HCT116 (cell line): ENCODE data around the gene RNF166. TPM values are rescaled to one million over a fixed set of nuclear protein-coding genes. Genes with fewer than 3 reads are reported as not detected.
A peak's percentile ranks its signal among the peaks of the same experiment; 100 is the strongest.

Source experiments
- ATAC-seq: fragments of 200-7000 bp; cut with Tn5 transposase; 2 replicates; pipeline ENCODE4 v1.9.1; 2020; ENCODE audit warnings: mild to moderate bottlenecking, moderate library complexity
- BruUV-seq: library from RNA; stranded (reverse); fragments of 400-500 nt; replicated peaks from 2 replicates; lab custom pipeline; 2021; lab: Mats Ljungman, UMichigan
- CTCF ChIA-PET: fragments of 300-600 bp; sonication (Branson Sonifier 250); formaldehyde crosslinking; loops from one replicate; lab custom pipeline; 2021; ENCODE audit warnings: antibody characterized with exemption; lab: Charles Lee
- POLR2A ChIA-PET: fragments of 300-600, 350-600 bp; sonication (Branson Sonifier 250); formaldehyde crosslinking; loops from one replicate; lab custom pipeline; 2021; ENCODE audit warnings: antibody characterized with exemption; lab: Charles Lee
- RAD21 ChIA-PET, 2 experiments: fragments of 300-600 bp; sonication (Branson Sonifier 250); formaldehyde crosslinking; loops; one replicate each; lab custom pipeline; 2023; ENCODE audit warnings: low total read pairs in 2 of 2; ENCODE audit not compliant: uncharacterized antibody in 2 of 2, unreplicated experiment in 2 of 2, low non-redundant PET in 1 of 2; lab: Charles Lee
- DNase-seq: peaks from one replicate; pipeline ENCODE4 v3.0.0-alpha.2; 2010; ENCODE audit warnings: low read depth, low spot score
- H2AFZ ChIP-seq: fragments of 200-600 bp; shearing (Covaris generic), sonication (generic); 2 replicates; pipeline ENCODE4 v1.6.1; 2017; ENCODE audit warnings: low read depth, mixed run types, mixed read lengths, antibody characterized with exemption, low read length; ENCODE audit not compliant: poor library complexity, severe bottlenecking
- H3K27ac ChIP-seq: 2 replicates; pipeline ENCODE4 v1.5.1; 2012; ENCODE audit warnings: low read depth, low read length
- H3K27me3 ChIP-seq: fragments of 200-600 bp; sonication (generic); 2 replicates; pipeline ENCODE4 v1.6.1; 2016; ENCODE audit warnings: mixed run types, low read length, mixed read lengths; ENCODE audit not compliant: insufficient read depth
- H3K36me3 ChIP-seq, 2 experiments: fragments of 200-500 bp in 1 of 2; fragments of 200-600 bp in 1 of 2; sonication (Bioruptor generic) in 1 of 2; sonication (generic) in 1 of 2; 2 replicates each; pipeline versions ENCODE4 v1.5.1 to v1.6.1; 2014 to 2016; ENCODE audit warnings: low read length in 2 of 2, inconsistent platforms in 1 of 2, mixed read lengths in 1 of 2, mixed run types in 1 of 2; ENCODE audit not compliant: insufficient read depth in 2 of 2, control insufficient read depth in 1 of 2
- H3K4me1 ChIP-seq, 2 experiments: fragments of 200-600 bp in 1 of 2; sonication (generic) in 1 of 2; 2 replicates each; pipeline versions ENCODE4 v1.5.1 to v1.6.1; 2012 to 2017; ENCODE audit warnings: low read length in 2 of 2, inconsistent platforms in 1 of 2, mild to moderate bottlenecking in 1 of 2, mixed read lengths in 1 of 2, mixed run types in 1 of 2, moderate library complexity in 1 of 2; ENCODE audit not compliant: insufficient read depth in 2 of 2, control insufficient read depth in 1 of 2
- H3K4me2 ChIP-seq: fragments of 200-600 bp; sonication (generic); 2 replicates; pipeline ENCODE4 v1.6.1; 2017; ENCODE audit warnings: mixed run types, low read length, mixed read lengths
- H3K4me3 ChIP-seq, 2 experiments: fragments of 200-600 bp in 1 of 2; sonication (generic) in 1 of 2; replicated peaks in 1 of 2; 2 replicates each; pipeline ENCODE4 v1.5.1; 2011 to 2016; ENCODE audit warnings: low read length in 2 of 2, control low read depth in 1 of 2, low read depth in 1 of 2, mild to moderate bottlenecking in 1 of 2, mixed read lengths in 1 of 2, mixed run types in 1 of 2
- H3K79me2 ChIP-seq: fragments of 200-600 bp; sonication (generic); 2 replicates; pipeline ENCODE4 v1.6.1; 2017; ENCODE audit warnings: mild to moderate bottlenecking, mixed run types, low read length, moderate library complexity, mixed read lengths; ENCODE audit not compliant: insufficient read depth
- H3K9ac ChIP-seq: fragments of 200-600 bp; sonication (generic); 2 replicates; pipeline ENCODE4 v1.6.1; 2016; ENCODE audit warnings: low read length, mixed read lengths
- H3K9me2 ChIP-seq: fragments of 200-600 bp; sonication (generic), shearing (Covaris generic); 2 replicates; pipeline ENCODE4 v1.6.1; 2017; ENCODE audit warnings: mixed run types, mild to moderate bottlenecking, moderate library complexity; ENCODE audit not compliant: insufficient read depth
- H3K9me3 ChIP-seq, 2 experiments: fragments of 200-500 bp in 1 of 2; fragments of 200-600 bp in 1 of 2; sonication (Bioruptor generic) in 1 of 2; sonication (generic) in 1 of 2; 2 replicates each; pipeline ENCODE4 v1.6.1; 2014 to 2017; ENCODE audit warnings: low read length in 2 of 2, mixed read lengths in 2 of 2, inconsistent platforms in 1 of 2, low read depth in 1 of 2, mild to moderate bottlenecking in 1 of 2, mixed run types in 1 of 2, moderate library complexity in 1 of 2; ENCODE audit not compliant: control insufficient read depth in 1 of 2, insufficient read depth in 1 of 2
- H4K20me1 ChIP-seq: fragments of 200-600 bp; sonication (generic), shearing (Covaris generic); 2 replicates; pipeline ENCODE4 v1.6.1; 2017; ENCODE audit warnings: mixed run types, mild to moderate bottlenecking, moderate library complexity; ENCODE audit not compliant: insufficient read depth
- CBX3 ChIP-seq: IDR thresholded peaks from 2 replicates; pipeline ENCODE4 v1.6.1; 2012; ENCODE audit warnings: low read depth
- CEBPB ChIP-seq: IDR thresholded peaks from 2 replicates; pipeline ENCODE4 v1.6.1; 2012; ENCODE audit warnings: low read depth
- EGR1 ChIP-seq: IDR thresholded peaks from 2 replicates; pipeline ENCODE4 v1.6.1; 2012; ENCODE audit warnings: low read depth
- ELF1 ChIP-seq: IDR thresholded peaks from 2 replicates; pipeline ENCODE4 v1.6.1; 2012; ENCODE audit warnings: low read depth, borderline replicate concordance
- EZH2phosphoT487 ChIP-seq: fragments of 200-600 bp; IDR thresholded peaks from 2 replicates; pipeline ENCODE4 v1.6.1; 2018; ENCODE audit warnings: antibody characterized with exemption, borderline replicate concordance
- FOSL1 ChIP-seq: IDR thresholded peaks from 2 replicates; pipeline ENCODE4 v1.6.1; 2012; ENCODE audit warnings: low read depth
- JUND ChIP-seq: IDR thresholded peaks from 2 replicates; pipeline ENCODE4 v1.6.1; 2012
- POLR2AphosphoS5 ChIP-seq: IDR thresholded peaks from 2 replicates; pipeline ENCODE4 v1.6.1; 2011; ENCODE audit warnings: mild to moderate bottlenecking, low read depth, low read length, moderate library complexity
- RAD21 ChIP-seq: IDR thresholded peaks from 2 replicates; pipeline ENCODE4 v1.6.1; 2012; ENCODE audit warnings: low read depth, mild to moderate bottlenecking
- SIN3A ChIP-seq: IDR thresholded peaks from 2 replicates; pipeline ENCODE4 v1.6.1; 2012; ENCODE audit warnings: low read depth
- TCF7L2 ChIP-seq: IDR thresholded peaks from 2 replicates; pipeline ENCODE4 v1.7.0; 2011; ENCODE audit warnings: borderline replicate concordance, inconsistent platforms; ENCODE audit not compliant: insufficient read depth, insufficient read length; ENCODE audit errors: extremely low read depth
- YY1 ChIP-seq: IDR thresholded peaks from 2 replicates; pipeline ENCODE4 v1.6.1; 2011; ENCODE audit warnings: low read length, low read depth, moderate library complexity, mild to moderate bottlenecking; ENCODE audit not compliant: insufficient replicate concordance; ENCODE audit errors: extremely low read depth
- ZFX ChIP-seq: fragments of 450-650 bp; IDR thresholded peaks from 2 replicates; pipeline ENCODE4 v1.6.1; 2017
- ZNF274 ChIP-seq: fragments of 200-500 bp; sonication (Bioruptor generic); IDR thresholded peaks from 2 replicates; pipeline ENCODE4 v1.6.1; 2014; ENCODE audit warnings: mild to moderate bottlenecking, low read depth, low read length, inconsistent platforms
- intact Hi-C: fragments of 100-400 bp; cut with micrococcal nuclease; formaldehyde crosslinking; loops from 2 replicates; pipeline ENCODE4 v1.10.0; 2022
- total RNA-seq: library from RNA; stranded (reverse); gene quantifications from one replicate; pipeline ENCODE4 v1.2.1, GENCODE V29; 2021; ENCODE audit not compliant: unreplicated experiment
- TF ChIP-seq, protein P1 (sequence below), 3 experiments: fragments of 200-600 bp in 1 of 3; sonication (generic) in 1 of 3; IDR thresholded peaks in 2 of 3; conservative IDR thresholded peaks in 1 of 3; 2 replicates each; pipeline ENCODE4 v1.5.1; 2012 to 2017; ENCODE audit warnings: low read depth in 2 of 3, low read length in 2 of 3, antibody characterized with exemption in 1 of 3, borderline replicate concordance in 1 of 3, control low read depth in 1 of 3, mild to moderate bottlenecking in 1 of 3, mixed read lengths in 1 of 3, mixed run types in 1 of 3, moderate library complexity in 1 of 3; ENCODE audit not compliant: insufficient read depth in 1 of 3
- TF ChIP-seq, protein P2 (sequence below): IDR thresholded peaks from 2 replicates; pipeline ENCODE4 v1.6.1; 2012; ENCODE audit warnings: low read depth
- TF ChIP-seq, protein P3 (sequence below): IDR thresholded peaks from 2 replicates; pipeline ENCODE4 v1.6.1; 2012

RNF166 gene
- total RNA-seq, 1 experiment from 2014 or later = 39.4 TPM

DNA sequence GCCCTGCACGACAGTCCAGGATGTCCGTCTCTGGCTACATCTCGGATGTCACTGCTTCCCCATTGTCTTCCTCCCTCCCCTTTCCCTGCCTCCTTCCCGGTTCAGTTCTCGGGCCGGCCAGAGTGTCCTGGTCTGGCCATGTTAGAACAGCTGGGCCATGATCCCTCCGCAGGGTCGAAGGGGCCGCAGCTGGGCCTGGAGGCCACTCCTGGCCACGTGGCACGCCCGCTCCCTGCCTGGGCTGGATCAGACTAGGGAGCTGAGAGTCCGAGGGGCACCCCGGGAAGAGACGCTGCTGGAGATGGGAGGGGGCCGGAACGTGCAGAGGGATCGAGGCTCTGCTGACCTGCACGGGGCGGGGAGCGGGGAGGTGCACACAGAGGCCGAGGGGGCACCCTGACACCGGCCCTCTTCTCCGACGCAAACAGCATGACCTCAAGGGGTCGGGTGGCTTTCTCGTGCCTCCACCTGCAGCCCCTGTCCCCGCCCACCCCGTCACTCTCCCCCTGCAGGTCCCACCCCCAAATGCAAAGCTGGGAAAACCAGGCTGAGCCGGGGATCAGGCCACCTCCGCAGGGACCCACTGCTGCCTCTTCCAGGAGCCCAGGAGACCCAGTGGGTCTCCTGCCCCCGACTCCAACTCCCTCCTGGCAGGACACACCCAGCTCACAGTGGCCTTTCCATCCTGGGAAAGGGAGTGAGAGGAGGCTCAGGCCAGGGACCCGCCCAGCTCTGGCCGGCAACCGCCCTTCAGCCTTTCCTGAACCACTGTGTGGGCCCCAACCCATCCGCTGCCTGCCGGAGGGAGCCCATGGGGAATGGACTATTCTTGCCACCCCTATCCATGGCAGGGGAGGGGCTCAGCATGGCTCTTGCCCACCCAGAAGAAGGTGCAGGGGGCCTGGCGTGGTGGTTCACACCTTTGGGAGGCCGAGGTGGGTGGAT lies 38.6 kb upstream of the RNF166 start:
- Histone ChIP-seq H3K4me2 (no peak overlapping the region), H3K79me2 (peaks cover 68% of the 10 kb centered on the region), H4K20me1 (peaks cover 10% of the 10 kb centered on the region; the same call in 1 of the 2 replicates), H3K4me1 (peaks cover 0 to 16% of the 10 kb centered on the region in 2 experiments; a peak in 2 of 4 replicates), H2AFZ (no peak overlapping the region), H3K4me3 (no peak overlapping the region), H3K9me3 (no peaks in the 10 kb centered on the region), H3K27me3 (no peaks in the 10 kb centered on the region), H3K9ac (no peak overlapping the region), H3K9me2 (no peaks in the 10 kb centered on the region), H3K36me3 (peaks cover 6 to 38% of the 10 kb centered on the region in 2 experiments; a peak in 2 of 4 replicates), H3K27ac (peak overlapping the region; percentile 40; the same call in 1 of the 2 replicates)
- BruUV-seq = no TSS peak
- TF ChIP-seq YY1 = no peak
- TF ChIP-seq ZNF274 = no peak
- TF ChIP-seq, protein P1, sequence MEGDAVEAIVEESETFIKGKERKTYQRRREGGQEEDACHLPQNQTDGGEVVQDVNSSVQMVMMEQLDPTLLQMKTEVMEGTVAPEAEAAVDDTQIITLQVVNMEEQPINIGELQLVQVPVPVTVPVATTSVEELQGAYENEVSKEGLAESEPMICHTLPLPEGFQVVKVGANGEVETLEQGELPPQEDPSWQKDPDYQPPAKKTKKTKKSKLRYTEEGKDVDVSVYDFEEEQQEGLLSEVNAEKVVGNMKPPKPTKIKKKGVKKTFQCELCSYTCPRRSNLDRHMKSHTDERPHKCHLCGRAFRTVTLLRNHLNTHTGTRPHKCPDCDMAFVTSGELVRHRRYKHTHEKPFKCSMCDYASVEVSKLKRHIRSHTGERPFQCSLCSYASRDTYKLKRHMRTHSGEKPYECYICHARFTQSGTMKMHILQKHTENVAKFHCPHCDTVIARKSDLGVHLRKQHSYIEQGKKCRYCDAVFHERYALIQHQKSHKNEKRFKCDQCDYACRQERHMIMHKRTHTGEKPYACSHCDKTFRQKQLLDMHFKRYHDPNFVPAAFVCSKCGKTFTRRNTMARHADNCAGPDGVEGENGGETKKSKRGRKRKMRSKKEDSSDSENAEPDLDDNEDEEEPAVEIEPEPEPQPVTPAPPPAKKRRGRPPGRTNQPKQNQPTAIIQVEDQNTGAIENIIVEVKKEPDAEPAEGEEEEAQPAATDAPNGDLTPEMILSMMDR (IDR thresholded peaks at IDR 0.05 in 2 of 3, conservative IDR thresholded peaks at IDR 0.05 in 1 of 3; ENCODE audit: borderline replicate concordance in 1 of 3, insufficient read depth in 1 of 3, low read depth in 2 of 3, low read length in 2 of 3) = no peak
- TF ChIP-seq RAD21 = no peak
- no peak for TF ChIP-seq EGR1
- no peak for TF ChIP-seq SIN3A
- TF ChIP-seq EZH2phosphoT487 = no peak
- TF ChIP-seq TCF7L2 = no peak
- no peak for TF ChIP-seq ZFX
- TF ChIP-seq, protein P2, sequence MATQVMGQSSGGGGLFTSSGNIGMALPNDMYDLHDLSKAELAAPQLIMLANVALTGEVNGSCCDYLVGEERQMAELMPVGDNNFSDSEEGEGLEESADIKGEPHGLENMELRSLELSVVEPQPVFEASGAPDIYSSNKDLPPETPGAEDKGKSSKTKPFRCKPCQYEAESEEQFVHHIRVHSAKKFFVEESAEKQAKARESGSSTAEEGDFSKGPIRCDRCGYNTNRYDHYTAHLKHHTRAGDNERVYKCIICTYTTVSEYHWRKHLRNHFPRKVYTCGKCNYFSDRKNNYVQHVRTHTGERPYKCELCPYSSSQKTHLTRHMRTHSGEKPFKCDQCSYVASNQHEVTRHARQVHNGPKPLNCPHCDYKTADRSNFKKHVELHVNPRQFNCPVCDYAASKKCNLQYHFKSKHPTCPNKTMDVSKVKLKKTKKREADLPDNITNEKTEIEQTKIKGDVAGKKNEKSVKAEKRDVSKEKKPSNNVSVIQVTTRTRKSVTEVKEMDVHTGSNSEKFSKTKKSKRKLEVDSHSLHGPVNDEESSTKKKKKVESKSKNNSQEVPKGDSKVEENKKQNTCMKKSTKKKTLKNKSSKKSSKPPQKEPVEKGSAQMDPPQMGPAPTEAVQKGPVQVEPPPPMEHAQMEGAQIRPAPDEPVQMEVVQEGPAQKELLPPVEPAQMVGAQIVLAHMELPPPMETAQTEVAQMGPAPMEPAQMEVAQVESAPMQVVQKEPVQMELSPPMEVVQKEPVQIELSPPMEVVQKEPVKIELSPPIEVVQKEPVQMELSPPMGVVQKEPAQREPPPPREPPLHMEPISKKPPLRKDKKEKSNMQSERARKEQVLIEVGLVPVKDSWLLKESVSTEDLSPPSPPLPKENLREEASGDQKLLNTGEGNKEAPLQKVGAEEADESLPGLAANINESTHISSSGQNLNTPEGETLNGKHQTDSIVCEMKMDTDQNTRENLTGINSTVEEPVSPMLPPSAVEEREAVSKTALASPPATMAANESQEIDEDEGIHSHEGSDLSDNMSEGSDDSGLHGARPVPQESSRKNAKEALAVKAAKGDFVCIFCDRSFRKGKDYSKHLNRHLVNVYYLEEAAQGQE = no peak
- TF ChIP-seq ELF1 = no peak
- no peak for TF ChIP-seq CEBPB
- no peak for TF ChIP-seq POLR2AphosphoS5
- TF ChIP-seq FOSL1 = no peak
- TF ChIP-seq, protein P3, sequence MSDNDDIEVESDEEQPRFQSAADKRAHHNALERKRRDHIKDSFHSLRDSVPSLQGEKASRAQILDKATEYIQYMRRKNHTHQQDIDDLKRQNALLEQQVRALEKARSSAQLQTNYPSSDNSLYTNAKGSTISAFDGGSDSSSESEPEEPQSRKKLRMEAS = no peak
- TF ChIP-seq CBX3 = no peak
- no peak for TF ChIP-seq JUND
- DNase-seq = no peak
- no peak for ATAC-seq
- RAD21 ChIA-PET = no interaction called here
- CTCF ChIA-PET = interaction anchor here (0.7 to 1.3 kb wide), 2 partner anchors 7 to 40 kb away, joined by 3 to 4 read pairs; partner anchors contain the start of gene PIEZO1
- POLR2A ChIA-PET = no interaction called here
- intact Hi-C loops = loop anchor here (2.0 kb wide), 1 partner anchor 40 kb away; the partner anchor contains the start of gene PIEZO1
